Mucosa of gallbladder (tissue), 1 donor: ENCODE data around the gene MOBP. TPM values are rescaled to one million over a fixed set of nuclear protein-coding genes. Genes with fewer than 3 reads are reported as not detected.

Source experiments
- DNase-seq: peaks from one replicate; pipeline ENCODE4 v3.0.0-alpha.2; 2020; ENCODE audit warnings: low spot score
- total RNA-seq: library from RNA; stranded (reverse); gene quantifications from one replicate; pipeline ENCODE4 v1.2.1, GENCODE V29; 2021
- donor health status: DM: no; HTN: no; CAD: no.

Gene MOBP
- total RNA-seq, 1 donor from 2014 or later, result 0.14 TPM

GRCh38 chr3:39499651-39500273 lies 32.3 kb downstream of the MOBP start:
- no peak for DNase-seq

DNA sequence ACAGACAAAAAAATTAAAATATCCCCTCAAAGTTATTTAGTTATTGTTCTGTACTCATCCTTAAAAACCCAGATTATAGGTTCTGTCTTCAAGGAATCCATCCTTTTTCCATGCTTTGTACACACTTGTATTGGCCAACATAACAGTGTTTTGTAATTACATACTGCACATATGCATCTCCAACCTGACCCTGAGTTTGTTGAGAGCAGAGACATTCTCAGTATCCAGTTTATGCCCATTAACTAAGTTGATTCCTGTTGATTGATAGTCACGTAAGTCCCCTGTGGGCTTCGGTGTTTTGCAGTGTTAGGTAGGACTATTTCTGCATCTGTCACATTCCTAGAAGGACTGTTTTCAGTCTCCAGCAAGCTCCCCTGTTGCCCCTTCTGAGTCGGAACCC lies 33.6 kb downstream of the MOBP start:
- DNase-seq, result no peak

DNA sequence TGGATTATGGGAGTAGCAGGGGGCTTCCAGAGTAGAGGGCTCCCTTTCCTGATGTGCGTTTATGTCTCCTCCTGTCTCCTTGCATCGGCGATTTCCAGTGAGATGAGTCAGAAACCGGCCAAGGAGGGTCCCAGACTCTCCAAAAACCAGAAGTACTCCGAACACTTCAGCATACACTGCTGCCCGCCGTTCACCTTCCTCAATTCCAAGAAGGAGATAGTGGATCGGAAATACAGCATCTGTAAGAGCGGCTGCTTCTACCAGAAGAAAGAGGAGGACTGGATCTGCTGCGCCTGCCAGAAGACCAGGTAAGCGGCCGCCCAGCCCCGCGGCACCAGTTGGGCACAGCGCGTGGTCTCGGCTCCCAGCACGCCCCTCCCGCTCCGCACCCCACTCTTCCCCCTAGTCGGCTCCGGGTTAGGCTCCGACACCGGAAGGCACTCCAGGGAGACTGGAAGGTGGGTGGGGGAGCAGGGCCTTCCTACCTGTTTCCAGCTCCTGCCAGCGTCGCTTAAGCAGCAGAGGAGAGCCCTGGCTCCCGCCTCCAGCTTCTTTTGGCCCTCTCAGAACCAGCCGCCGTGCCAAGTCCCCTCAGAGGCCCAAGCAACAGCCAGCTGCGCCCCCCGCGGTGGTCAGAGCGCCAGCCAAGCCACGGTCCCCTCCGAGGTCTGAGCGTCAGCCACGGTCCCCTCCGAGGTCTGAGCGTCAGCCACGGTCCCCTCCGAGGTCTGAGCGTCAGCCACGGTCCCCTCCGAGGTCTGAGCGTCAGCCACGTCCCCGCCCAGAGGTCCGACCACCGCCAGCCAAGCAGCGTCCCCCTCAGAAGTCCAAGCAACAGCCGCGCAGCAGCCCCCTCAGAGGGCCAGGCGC lies 34.7 kb downstream of the MOBP start:
- DNase-seq, result no peak

DNA sequence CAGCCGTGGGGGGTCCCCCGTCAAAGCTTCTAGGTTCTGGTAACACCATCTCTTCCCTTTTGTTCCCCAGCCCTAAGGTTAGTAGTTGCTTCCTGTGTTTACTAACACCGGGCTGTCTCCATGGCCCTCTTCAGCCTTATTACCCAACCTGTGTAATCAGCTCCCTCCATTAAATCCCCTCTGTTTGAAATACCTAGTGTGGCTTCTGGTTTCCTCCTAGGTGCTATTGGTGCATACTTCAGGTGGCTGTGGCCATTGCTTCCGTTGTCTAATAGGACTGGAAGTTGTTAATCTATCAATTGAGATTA lies 35.3 kb downstream of the MOBP start:
- no peak for DNase-seq

GRCh38 chr3:39505866-39506742 lies 38.6 kb downstream of the MOBP start:
- no peak for DNase-seq

GRCh38 chr3:39506863-39507262 lies 39.4 kb downstream of the MOBP start:
- no peak for DNase-seq

DNA sequence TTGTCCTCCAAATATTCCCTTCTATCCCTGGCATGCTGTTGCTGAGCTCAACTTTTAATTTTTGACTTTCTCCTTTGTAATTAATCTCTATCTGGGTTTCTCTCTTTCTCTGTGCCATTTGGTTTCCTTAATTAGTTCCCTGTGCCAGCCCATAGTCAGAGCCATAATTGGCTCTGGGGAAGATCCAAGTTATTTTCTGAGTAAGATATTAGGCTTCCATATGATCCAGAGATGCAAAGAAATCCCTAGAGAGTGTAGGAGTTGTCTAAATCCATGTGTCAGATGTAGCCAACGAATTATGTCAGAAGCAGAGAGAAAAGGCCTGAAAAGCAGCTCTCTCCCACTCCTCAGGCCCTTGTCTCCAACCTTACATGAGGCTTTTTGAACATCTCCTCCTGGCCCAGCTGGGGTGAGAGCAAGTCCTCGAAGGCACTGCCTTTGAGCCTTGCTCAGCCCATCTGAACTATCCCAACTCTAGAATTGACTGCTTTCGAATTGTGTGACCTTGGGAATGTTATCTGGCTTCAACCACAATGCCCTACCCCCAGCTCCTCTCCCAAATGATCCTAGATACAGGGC lies 46.4 kb downstream of the MOBP start:
- no peak for DNase-seq

- DNase-seq, result no peak
These were observed 48.4 kb downstream of the MOBP start for GRCh38 chr3:39515681-39516441.

- DNase-seq, result no peak
These were observed 51.6 kb downstream of the MOBP start for GRCh38 chr3:39519103-39519502.

DNA sequence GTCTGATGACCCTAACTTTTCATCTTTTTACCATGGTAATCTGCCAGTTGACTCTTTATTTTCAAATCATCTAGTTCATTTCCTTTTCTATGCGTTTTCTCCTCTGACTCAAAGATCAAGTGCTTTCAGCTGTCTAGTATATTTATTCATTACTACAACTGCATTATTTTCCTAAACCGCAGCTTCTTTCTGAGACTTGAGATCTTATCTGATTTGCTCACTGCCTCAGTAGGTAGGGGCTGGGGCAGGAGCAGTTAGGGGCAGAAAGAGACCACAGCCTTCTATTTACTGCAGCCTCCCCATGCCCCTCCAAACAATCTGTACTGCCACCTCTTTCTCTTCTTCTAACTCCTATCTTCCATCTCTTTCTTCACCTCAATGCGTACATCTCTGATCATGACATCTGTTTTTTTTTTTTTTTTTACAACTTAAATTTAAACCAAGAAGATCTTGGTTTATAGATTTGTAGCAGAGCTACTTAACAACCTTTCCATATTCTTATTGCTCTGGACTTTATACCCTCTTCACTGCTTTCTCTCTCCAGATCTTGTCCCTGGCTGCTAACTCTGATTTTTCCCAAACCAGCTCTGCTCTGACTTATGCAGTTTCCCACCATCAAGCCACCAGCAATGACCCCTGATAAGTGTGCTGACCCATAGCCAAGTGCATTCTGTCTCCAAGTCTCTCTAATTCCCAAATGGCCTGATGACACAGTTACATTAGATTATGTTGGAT lies 52.2 kb downstream of the MOBP start:
- no peak for DNase-seq

GRCh38 chr3:39521456-39521855 lies 54.0 kb downstream of the MOBP start:
- DNase-seq, result no peak

DNA sequence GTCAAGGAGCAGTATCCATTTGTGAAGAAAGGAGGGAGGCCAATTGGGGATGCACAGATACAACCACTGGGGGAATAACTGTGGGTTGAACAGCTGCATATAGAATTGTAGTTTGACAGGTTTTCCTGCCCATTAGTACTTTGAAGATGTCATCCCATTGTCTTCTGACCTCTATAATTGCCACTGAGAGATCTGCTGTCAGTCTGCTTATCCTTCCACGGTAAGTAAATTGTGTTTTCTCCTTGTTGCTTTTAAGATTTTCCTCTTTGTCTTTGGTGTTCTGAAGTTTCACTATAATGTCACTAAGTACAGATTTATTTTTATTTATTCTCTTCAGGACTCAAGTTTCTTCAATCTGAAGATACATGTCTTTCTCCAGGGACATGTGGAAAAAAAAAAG lies 56.6 kb downstream of the MOBP start:
- DNase-seq, result no peak

DNA sequence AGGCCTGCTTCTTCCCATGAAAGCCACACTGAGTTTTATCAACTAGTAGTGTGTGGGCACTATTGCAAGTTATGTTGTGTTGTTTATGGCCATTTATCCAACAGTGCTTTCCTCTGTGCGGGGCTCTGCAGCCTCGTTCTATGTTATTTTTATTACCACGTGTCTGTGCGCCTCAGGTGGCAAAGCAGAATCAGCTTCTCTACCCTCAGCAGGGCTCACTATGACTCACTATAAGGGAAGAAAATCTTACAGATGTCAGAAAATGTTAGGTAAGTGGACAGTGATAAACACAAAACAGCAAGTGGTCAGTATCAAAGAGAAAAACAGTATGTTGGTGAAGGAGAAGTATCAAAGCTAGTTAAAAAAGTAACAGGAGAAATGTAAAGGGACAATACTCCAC lies 61.4 kb downstream of the MOBP start:
- DNase-seq, result no peak

DNA sequence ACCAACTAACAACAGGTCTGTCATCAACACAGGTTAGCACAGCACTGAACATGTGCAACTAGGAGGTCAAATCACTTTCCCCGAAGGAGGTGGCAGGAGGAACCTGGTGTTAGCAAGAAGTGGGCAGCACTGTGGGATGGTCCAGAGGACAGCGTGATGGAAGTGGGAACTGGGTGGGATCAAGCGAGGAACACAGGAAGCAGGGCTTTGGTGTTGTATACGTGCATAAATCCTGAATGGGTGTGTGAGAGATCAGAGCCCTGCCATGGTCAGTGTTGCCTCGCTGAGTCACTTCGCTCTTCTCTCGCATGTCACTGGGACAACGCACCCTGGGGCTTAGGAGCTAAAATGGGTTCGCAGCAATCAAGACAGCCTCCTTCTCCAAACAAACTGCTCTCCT lies 62.1 kb downstream of the MOBP start:
- DNase-seq, result no peak

- DNase-seq, result no peak
These were observed 63.6 kb downstream of the MOBP start for GRCh38 chr3:39531066-39531465.

GRCh38 chr3:39531665-39532064 lies 64.2 kb downstream of the MOBP start:
- DNase-seq, result peak; percentile 12

GRCh38 chr3:39532777-39533176 lies 65.3 kb downstream of the MOBP start:
- DNase-seq, result no peak

DNA sequence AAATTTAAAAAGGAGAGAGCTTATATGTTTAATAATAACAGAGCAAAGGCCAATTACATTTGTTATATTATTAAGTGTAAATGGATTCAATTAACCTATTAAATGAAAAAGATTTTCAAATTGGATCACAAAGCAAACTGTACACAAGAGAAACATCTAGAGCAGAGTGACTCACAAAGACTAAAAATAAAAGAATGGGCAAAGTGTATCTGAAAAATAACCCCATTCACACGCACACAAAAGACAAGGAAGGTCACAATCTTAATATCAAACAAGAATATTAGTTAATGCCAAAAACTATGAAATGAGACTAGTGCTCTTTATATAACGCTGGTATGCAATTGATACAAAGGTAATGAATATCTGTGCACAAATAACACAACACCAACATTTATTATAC lies 65.7 kb downstream of the MOBP start:
- no peak for DNase-seq

GRCh38 chr3:39540162-39540921 lies 72.9 kb downstream of the MOBP start:
- DNase-seq, result no peak

DNA sequence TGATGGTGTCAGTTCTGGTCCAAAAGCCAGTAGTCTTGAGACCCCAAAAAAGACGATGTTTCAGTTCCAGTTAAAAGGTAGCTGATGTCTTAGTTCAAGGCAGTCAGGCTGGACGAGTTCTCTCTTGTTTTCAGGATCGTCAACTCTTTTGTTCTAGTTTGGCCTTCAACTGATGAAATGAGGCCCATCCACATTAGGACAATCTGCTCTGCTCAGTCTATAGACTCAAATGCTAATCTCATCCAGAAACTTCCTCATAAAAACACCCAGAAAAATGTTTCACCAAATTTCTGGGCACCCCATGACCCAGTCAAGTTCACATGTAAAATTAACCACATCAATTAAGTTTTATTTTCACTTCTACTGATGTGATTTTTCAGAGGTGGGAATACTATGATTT lies 74.0 kb downstream of the MOBP start:
- no peak for DNase-seq
